Epithelial cell of esophagus (primary cell): ENCODE measurements around the gene MYBPC2.

ENCODE experiments used
- DNase-seq: peaks from one replicate; pipeline ENCODE4 v3.0.0; 2010; ENCODE audit warnings: low read depth
- H3K4me3 ChIP-seq: 2 replicates; pipeline ENCODE4 v1.5.1; 2011; ENCODE audit warnings: mild to moderate bottlenecking, low read length, control low read depth
- CTCF ChIP-seq: IDR thresholded peaks from 2 replicates; pipeline ENCODE4 v1.5.1; 2011; ENCODE audit warnings: low read depth, mild to moderate bottlenecking, low read length, control low read depth, inconsistent platforms; ENCODE audit not compliant: insufficient read depth; ENCODE audit errors: missing control alignments

The MYBPC2 gene

DNA sequence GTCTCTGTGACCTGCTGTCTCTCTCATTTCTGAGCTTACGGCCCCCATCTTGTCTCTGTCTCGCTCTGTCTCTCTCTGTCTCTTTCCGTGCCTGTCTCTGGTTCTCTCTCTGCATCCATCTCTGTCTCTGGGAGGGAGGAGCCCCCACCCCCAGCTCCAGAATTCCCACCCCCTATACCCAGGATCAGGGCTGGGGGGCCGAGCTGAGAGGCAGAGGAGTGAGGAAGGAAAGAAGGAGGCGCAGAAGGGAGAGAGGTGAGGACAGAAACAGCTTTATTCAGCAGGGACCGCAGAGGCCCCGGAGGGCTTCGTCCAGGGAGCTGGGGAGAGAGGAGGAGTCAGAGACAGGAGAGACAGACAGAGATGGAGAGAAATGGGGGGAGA, 64.3 kb downstream of the MYBPC2 start:
- TF ChIP-seq CTCF: no peak
- no peak for DNase-seq

DNA sequence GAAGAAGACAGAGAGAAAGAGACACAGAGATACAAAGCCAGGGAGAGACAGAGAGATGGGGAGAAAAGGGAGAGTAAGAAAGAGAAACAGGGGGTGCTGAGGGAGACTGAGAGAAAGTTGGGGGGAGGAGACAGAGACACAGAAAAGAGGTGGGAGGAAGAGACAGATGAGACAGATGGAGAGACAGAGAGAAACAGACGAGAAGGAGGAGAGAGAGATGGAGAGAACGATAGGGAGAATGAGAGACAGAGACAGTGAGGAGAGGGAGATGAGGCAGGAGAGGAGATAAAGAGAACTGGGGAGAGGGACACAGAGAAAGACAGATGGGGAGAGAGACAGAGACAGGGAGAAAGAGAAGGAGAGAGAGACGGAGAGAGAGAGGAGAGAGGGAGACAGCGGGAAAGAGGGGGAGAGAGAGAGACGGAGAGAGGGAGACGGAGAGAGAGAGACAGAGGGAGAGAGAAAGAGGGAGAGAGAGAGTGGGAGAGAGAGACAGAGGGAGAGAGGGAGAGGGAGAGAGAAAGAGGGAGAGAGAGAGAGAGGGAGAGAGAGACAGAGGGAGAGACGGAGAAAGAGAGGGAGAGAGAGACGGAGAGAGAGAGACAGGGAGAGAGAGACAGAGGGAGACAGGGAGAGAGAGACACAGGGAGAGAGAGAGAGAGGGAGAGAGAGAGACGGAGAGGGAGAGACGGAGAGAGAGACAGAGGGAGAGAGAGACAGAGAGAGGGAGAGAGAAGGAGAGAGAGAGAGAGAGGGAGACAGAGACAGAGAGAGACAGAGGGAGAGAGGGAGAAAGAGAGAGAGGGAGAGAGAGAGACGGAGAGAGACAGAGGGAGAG, 65.7 kb downstream of the MYBPC2 start:
- TF ChIP-seq CTCF: no peak
- no peak overlapping the region for H3K4me3 ChIP-seq
- no peak for DNase-seq

More for the DNA sequence above, 64.3 kb downstream of the MYBPC2 start:
- H3K4me3 ChIP-seq: no peak overlapping the region

GRCh38 chr19:50500060-50500752, 67.5 kb downstream of the MYBPC2 start:
- peak; percentile 17 for TF ChIP-seq CTCF
- H3K4me3 ChIP-seq: no peak overlapping the region
- DNase-seq: no peak

- no peak for TF ChIP-seq CTCF
- no peak overlapping the region for H3K4me3 ChIP-seq
- DNase-seq: no peak
Observed at GRCh38 chr19:50500753-50501151, 68.1 kb downstream of the MYBPC2 start.

- no peak for DNase-seq
- no peak overlapping the region for H3K4me3 ChIP-seq
- TF ChIP-seq CTCF: no peak
Observed at GRCh38 chr19:50501186-50501567, 68.5 kb downstream of the MYBPC2 start.

GRCh38 chr19:50501568-50502475, 69.1 kb downstream of the MYBPC2 start:
- TF ChIP-seq CTCF: no peak
- H3K4me3 ChIP-seq: no peak overlapping the region
- DNase-seq: no peak
